HG02884 (cell line): ENCODE results near the gene OR51I1.

Source experiments
- ATAC-seq: cut with Tn5 transposase; IDR thresholded peaks from one replicate; pipeline ENCODE4 v1.9.1; 2021; ENCODE audit warnings: mild to moderate bottlenecking, moderate library complexity; ENCODE audit not compliant: unreplicated experiment

OR51I1 gene, protein sequence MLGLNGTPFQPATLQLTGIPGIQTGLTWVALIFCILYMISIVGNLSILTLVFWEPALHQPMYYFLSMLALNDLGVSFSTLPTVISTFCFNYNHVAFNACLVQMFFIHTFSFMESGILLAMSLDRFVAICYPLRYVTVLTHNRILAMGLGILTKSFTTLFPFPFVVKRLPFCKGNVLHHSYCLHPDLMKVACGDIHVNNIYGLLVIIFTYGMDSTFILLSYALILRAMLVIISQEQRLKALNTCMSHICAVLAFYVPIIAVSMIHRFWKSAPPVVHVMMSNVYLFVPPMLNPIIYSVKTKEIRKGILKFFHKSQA

DNA sequence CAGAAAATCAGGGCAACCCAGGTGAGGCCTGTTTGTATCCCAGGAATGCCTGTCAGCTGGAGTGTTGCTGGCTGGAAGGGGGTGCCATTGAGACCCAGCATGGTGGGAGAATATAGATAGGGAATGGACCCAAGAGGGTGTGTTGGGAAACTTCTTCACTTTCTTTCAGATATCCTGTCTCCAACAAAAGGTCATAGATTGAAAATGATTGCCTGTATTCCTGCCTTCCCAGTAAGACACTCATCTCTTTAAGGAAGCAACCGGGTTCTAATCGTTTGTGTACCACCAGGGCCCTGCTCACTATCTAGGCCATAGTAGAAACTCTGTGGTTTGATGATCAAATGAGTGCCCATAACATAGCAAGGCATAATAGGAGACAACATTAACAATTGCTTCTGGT is at the start of gene OR51I1:
OR51I1 (minus strand) TSS at position 101 of the 400 bp plus-strand sequence; CDS start at position 101, 0 bp downstream.
- no peak for ATAC-seq

- ATAC-seq = no peak
Measured at GRCh38 chr11:5489576-5490357, 48.5 kb upstream of the OR51I1 start.

DNA sequence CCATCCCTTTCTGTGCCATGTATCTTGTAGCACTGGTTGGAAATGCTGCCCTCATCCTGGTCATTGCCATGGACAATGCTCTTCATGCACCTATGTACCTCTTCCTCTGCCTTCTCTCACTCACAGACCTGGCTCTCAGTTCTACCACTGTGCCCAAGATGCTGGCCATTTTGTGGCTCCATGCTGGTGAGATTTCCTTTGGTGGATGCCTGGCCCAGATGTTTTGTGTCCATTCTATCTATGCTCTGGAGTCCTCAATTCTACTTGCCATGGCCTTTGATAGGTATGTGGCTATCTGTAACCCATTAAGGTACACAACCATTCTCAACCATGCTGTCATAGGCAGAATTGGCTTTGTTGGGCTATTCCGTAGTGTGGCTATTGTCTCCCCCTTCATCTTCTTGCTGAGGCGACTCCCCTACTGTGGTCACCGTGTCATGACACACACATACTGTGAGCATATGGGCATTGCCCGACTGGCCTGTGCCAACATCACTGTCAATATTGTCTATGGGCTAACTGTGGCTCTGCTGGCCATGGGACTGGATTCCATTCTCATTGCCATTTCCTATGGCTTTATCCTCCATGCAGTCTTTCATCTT is 47.6 kb upstream of the OR51I1 start:
- ATAC-seq = no peak

DNA sequence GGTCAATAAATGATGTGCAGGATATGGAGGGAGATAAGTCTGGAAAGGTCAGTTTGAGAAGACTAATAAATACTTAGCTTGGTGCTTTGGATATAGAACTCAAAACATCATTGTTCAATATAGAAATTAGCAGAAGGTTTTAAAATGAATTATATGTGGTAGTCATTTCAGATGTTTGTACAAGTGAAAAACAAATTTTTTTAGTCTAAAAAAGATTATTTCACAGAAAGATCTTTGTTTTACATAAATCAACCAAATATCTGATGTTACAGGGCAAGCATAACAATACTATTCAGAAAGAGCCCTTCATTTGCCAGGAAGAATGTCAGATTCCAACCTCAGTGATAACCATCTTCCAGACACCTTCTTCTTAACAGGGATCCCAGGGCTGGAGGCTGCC is 47.1 kb upstream of the OR51I1 start, which contains the start of gene OR52D1:
OR52D1 (plus strand) TSS at position 301 of the 400 bp plus-strand sequence; CDS start at position 323, 22 bp downstream.
- no peak for ATAC-seq

DNA sequence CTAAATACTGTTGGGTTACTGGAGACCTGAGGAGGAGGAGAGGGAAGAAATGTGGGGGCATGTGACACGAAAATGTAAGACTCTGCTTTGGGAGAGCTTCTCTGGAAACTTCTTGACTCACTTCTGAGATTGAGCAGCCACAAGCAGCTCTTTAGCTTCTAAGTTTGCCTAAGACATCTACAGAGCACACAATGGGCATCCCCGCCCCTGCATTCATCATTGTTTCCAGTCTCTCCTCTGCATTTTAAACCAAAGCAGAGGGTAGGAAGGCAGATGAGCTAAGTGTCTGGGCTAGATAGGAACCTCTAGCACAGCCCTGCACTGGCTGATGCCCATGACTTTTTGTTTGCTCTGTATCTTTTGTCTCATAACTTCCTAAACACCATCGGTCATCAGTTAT is 45.1 kb upstream of the OR51I1 start:
- no peak for ATAC-seq

DNA sequence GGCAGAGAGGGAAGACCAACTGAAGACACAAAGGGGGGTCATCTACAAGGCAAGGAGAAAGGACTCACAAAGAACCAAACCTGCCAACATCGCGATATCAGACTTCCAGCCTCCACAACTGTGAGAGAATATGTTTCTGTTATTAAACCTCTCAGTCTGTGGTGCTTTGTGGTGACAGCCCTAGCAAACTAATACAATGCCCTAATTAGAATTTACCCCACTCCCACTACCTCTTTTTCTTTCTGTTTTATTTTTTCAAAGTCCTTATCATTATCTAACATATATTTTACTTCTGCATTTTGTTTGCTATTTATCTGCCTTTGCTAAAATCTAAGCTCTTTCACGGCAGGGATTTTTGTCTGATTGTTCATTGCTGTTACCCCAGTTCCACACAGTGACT is 44.7 kb upstream of the OR51I1 start:
- no peak for ATAC-seq

- ATAC-seq = peak; percentile 89
Measured at GRCh38 chr11:5476186-5476819, 35.0 kb upstream of the OR51I1 start.

DNA sequence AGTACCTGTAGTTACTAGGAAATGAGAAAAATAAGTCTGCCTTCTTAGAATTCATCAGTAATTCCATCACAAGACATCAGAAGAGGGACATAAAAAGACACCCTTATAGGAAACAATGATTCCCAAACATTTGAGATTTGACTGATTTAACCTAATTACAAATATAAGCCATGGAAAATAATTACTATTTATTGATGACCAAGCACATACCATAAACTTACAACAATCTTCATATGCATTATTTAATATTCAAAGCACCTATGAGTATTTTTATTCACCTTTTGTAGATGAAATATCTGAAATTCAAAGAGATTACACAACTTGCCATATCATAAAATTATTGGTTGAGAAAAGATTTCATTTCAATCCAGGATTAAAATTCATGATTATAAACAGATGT is 32.6 kb upstream of the OR51I1 start:
- no peak for ATAC-seq

DNA sequence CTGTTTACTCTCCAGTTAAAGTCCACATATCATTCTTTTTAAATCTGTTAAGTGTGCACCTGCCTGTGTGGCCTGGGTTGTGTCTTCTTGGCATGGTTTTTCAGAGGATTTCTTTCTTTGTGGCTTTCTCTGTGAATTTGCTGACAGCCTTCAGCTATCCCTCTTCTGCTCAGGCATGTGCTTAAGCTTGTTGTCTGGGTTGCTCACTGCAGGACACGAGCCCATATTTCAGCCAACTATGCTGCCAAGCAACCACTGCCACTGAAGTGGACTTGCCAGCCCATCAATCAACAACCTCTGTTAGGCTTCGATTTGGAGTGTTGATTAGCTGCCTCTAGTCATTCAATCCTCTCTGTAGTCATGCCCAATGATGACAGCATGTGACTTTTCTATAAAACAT is 26.2 kb upstream of the OR51I1 start:
- no peak for ATAC-seq

DNA sequence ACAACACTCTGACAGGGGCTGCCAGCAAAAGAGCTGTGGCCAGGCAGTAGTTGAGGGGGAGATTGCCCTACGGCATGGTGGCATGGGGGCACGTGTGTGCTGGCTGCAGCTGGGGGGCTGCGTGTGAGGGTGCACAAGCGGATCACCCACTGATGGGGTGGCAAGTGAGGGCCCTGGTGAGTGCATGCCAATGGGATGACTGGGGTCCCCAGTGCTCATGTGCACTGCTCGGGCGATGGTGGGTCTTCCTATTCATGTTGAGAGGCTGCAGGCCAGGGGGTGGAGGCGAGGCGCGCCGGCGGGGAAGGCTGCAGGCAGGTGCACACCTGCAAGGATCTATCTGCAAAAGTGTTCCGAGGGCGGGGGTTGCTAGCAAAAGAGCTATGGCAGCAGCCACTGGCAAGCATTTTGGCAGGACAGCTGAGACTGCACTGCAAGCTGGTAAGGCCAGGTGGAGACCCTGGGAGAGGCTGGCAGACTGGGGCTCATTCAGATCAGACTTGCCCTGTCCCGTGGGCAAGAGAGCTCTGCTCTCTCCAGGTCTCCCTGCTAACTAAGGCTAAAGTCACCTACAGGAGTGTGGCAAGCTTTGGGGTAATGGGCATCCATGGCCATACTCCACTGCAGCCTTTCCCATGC is 19.8 kb upstream of the OR51I1 start:
- no peak for ATAC-seq

- no peak for ATAC-seq
Measured at GRCh38 chr11:5449432-5449831, 8.1 kb upstream of the OR51I1 start.

DNA sequence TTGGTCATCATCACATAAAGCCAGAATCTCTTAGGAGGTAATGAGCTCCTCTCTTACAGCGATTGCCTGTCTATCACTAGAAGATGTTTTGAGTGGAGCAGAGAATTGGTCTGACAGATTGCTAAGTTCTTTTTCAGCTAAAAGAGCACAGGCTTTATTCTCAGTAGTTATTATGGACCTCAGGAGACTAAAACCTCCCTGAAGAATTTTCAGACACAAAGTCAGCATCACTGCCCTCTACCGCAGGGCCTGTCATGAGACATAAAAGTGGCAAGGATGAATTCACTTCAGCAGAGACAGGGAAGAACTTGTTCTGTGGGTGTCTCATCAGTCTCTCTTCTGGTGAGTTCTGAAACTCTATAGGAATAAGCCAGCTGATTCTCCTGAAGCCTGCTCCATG is 7.7 kb upstream of the OR51I1 start, which contains the start of gene OR51I2:
OR51I2 (plus strand) TSS at position 301 of the 400 bp plus-strand sequence. CDS start 4,166 bp downstream, outside the sequence.
- ATAC-seq = no peak

DNA sequence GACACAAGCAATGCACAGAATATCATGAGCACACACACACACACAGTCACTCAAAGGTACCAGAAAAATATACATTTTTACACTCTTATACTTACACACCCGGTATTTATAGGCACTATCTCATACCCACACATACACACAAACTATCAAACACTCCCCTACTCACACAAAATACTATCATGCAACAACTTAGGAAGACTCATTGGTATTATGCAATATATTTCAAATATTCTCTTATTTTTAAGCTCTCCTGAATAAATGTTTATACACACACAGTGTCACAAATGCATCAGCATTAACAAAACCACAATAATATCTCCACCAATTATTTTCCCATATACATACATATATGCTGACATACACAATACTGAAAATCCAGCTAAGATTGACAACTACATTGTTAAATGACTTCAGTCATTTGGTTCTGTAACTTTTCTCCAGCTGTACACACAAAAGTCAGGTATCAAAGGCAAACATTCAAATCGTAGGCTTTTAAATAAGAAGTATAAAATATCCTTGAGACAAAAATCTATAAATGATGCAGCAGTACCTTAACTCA is 2.6 kb upstream of the OR51I1 start:
- no peak for ATAC-seq

DNA sequence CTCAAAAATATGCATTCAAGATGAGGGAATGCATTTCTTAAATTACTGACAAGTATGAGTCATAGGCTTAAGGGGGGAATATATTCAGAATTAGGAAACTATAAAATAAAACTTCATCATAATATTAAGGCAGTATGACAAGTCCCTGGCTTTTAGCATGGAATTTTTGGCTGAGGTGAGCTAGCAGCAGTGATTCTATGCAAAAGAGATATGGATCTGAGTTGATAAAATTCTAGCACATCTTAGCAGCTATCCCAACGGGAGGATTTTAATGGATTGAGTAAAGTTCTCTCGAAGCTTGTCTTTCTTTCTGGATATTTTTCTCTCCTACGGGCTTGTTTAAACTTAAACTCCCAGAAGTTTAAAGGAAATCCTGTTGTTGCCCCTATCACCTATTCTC is 18.2 kb downstream of the OR51I1 start:
- ATAC-seq = no peak

DNA sequence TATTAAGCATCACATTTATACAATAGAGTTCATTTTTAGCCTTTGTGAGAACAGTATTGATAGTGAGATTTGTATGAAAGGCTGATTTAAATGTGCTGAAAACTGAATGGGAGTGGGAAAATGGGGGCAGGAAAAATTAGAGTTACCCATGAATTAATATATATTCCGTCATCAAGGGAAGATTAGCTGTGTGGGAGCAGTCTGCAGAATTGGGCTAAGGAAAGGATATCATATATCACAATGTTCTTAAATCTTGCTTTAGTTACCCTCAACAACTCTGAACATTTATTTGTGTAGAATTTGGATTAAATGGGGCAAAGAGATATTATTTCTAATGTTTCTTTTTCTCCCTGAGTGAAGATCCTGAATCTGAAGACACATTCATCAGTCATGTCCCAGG is 19.5 kb downstream of the OR51I1 start, which contains the start of gene OR51Q1:
OR51Q1 (plus strand) TSS at position 301 of the 400 bp plus-strand sequence; CDS start at position 391, 90 bp downstream.
- ATAC-seq = no peak

GRCh38 chr11:5420993-5421392 is 20.3 kb downstream of the OR51I1 start:
- no peak for ATAC-seq

GRCh38 chr11:5405173-5405572 is 36.1 kb downstream of the OR51I1 start:
- no peak for ATAC-seq

- ATAC-seq = no peak
Measured at GRCh38 chr11:5398936-5399335, 42.4 kb downstream of the OR51I1 start.

DNA sequence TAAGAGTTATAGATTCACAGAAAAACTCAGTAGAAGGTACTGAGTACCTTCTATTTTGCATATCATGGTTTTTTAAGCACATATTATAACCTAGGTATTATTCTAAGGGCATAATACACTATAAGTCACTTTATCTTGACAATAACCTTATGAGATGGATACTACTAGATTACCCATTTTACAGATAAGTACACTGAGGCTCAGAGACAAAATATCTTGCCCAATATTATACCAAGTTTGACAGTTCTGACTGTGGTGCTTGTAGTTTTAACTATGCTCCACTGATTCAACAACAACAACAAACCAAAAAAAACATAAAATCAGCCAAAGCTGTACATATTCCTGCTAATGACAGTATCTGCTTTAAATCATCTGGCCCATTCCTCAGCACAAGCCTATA is 47.2 kb downstream of the OR51I1 start:
- ATAC-seq = no peak
